Lower leg skin (tissue), 3 donors: ENCODE data around the gene NBEAL1.

Experiments used
- CTCF ChIP-seq, 3 donors: fragments of 450-650 bp; IDR thresholded peaks; one replicate each; pipeline ENCODE4 v1.5.1; 2016; ENCODE audit warnings: antibody characterized with exemption in 3 of 3, mild to moderate bottlenecking in 3 of 3, moderate library complexity in 2 of 3
- POLR2A ChIP-seq, 2 donors: fragments of 450-650 bp; IDR thresholded peaks; one replicate each; pipeline ENCODE4 v1.6.1; 2016 to 2017; ENCODE audit warnings: antibody characterized with exemption in 2 of 2, mild to moderate bottlenecking in 1 of 2, moderate library complexity in 1 of 2

DNA sequence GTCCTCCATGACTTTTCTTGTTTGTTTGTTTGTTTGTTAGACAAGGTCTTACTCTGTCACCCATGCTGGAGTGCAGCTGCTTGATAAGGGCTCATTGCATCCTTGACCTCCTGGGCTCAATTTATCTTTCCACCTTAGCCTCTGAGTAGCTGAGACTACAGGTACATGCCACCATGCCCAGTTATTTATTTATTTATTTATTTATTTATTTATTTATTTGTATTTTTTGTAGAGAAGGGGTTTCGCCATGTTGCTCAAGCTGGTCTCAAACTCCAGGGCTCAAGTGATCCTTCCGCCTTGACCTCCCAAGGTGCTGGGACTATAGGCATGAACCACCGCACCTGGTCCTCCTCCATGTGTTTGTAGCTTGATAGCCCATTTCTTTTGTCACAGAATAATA is 37.9 kb downstream of the NBEAL1 start:
- TF ChIP-seq CTCF (IDR thresholded peaks at IDR 0.05) = no peak
- no peak for TF ChIP-seq POLR2A (IDR thresholded peaks at IDR 0.05)
